OCI-LY7 (cell line): Measurements from ENCODE around the gene SH3RF3. TPM values are rescaled to one million over a fixed set of nuclear protein-coding genes. Genes with fewer than 3 reads are reported as not detected.

ENCODE experiments used
- BruUV-seq: library from RNA; stranded (reverse); fragments of 400-500 nt; replicated peaks from 2 replicates; lab custom pipeline; 2021; lab: Mats Ljungman, UMichigan
- CTCF ChIA-PET: fragments of 300-600 bp; sonication (Branson Sonifier 250); formaldehyde crosslinking; loops from one replicate; lab custom pipeline; 2022; ENCODE audit warnings: antibody characterized with exemption; ENCODE audit not compliant: unreplicated experiment; lab: Charles Lee
- POLR2A ChIA-PET: fragments of 300-600 bp; sonication (Branson Sonifier 250); formaldehyde crosslinking; loops from one replicate; lab custom pipeline; 2022; ENCODE audit warnings: antibody characterized with exemption; lab: Charles Lee
- DNase-seq: peaks from one replicate; pipeline ENCODE4 v3.0.0-alpha.2; 2015; ENCODE audit warnings: low spot score
- H2AFZ ChIP-seq: fragments of 200-600 bp; sonication (generic), shearing (Covaris generic); 2 replicates; pipeline ENCODE4 v1.6.1; 2014; ENCODE audit warnings: mild to moderate bottlenecking, antibody characterized with exemption, low read length, moderate library complexity
- H3K27ac ChIP-seq: fragments of 200-600 bp; sonication (generic); 2 replicates; pipeline ENCODE4 v1.5.1; 2014; ENCODE audit warnings: mixed run types, low read depth, mild to moderate bottlenecking, moderate library complexity, low read length, inconsistent platforms; ENCODE audit not compliant: poor library complexity, severe bottlenecking
- H3K36me3 ChIP-seq: fragments of 200-600 bp; sonication (generic); 2 replicates; pipeline ENCODE4 v1.6.1; 2014; ENCODE audit warnings: mild to moderate bottlenecking, antibody characterized with exemption, low read length, moderate library complexity, mixed read lengths; ENCODE audit not compliant: insufficient read depth
- H3K4me1 ChIP-seq: fragments of 200-600 bp; sonication (generic); 2 replicates; pipeline ENCODE4 v1.5.1; 2014; ENCODE audit warnings: mild to moderate bottlenecking, low read length; ENCODE audit not compliant: insufficient read depth, poor library complexity, severe bottlenecking
- H3K4me2 ChIP-seq: fragments of 200-600 bp; sonication (generic); 2 replicates; pipeline ENCODE4 v1.6.1; 2014; ENCODE audit warnings: mild to moderate bottlenecking, low read length
- H3K4me3 ChIP-seq: fragments of 200-600 bp; sonication (generic); 2 replicates; pipeline ENCODE4 v1.5.1; 2014; ENCODE audit warnings: mild to moderate bottlenecking, low read depth, low read length; ENCODE audit not compliant: poor library complexity, severe bottlenecking
- H3K79me2 ChIP-seq: fragments of 200-600 bp; sonication (generic); 2 replicates; pipeline ENCODE4 v1.6.1; 2016; ENCODE audit warnings: low read depth, mild to moderate bottlenecking, low read length, moderate library complexity, mixed read lengths; ENCODE audit not compliant: insufficient read depth
- H3K9me2 ChIP-seq: fragments of 200-600 bp; sonication (generic); 2 replicates; pipeline ENCODE4 v1.6.1; 2016; ENCODE audit warnings: mild to moderate bottlenecking, low read length, mixed read lengths; ENCODE audit not compliant: insufficient read depth
- H3K9me3 ChIP-seq: fragments of 200-600 bp; sonication (generic); 2 replicates; pipeline ENCODE4 v1.6.1; 2014; ENCODE audit warnings: mild to moderate bottlenecking, mixed run types, low read length, mixed read lengths
- H4K20me1 ChIP-seq: fragments of 200-600 bp; sonication (generic); 2 replicates; pipeline ENCODE4 v1.6.1; 2014; ENCODE audit warnings: mild to moderate bottlenecking, antibody characterized with exemption, low read length, moderate library complexity, mixed read lengths; ENCODE audit not compliant: insufficient read depth
- EZH2phosphoT487 ChIP-seq: fragments of 200-600 bp; sonication (generic); IDR thresholded peaks from 2 replicates; pipeline ENCODE4 v1.6.1; 2018; ENCODE audit warnings: low read depth, borderline replicate concordance, mild to moderate bottlenecking, mixed run types, antibody characterized with exemption, low read length, moderate library complexity, mixed read lengths
- intact Hi-C: fragments of 100-400 bp; cut with micrococcal nuclease; formaldehyde crosslinking; loops from one replicate; pipeline ENCODE4 v1.10.0; 2022; ENCODE audit not compliant: unreplicated experiment
- total RNA-seq, 2 experiments: library from RNA; depleted of rRNA in 1 of 2; stranded (reverse); fragments of >200 nt in 1 of 2; shearing (Covaris generic) in 1 of 2; gene quantifications; 2 replicates each; pipeline ENCODE4 v1.2.3, GENCODE V29; 2014 to 2022
- TF ChIP-seq, protein P1 (sequence below): fragments of 200-600 bp; sonication (generic); conservative IDR thresholded peaks from 2 replicates; pipeline ENCODE4 v1.5.1; 2014; ENCODE audit warnings: mild to moderate bottlenecking, antibody characterized with exemption, low read length, moderate library complexity, mixed read lengths

SH3RF3 gene
- total RNA-seq, 2 experiments from 2014 or later = not detected

GRCh38 chr2:109421101-109421500 is 292.1 kb downstream of the SH3RF3 start:
- no TSS peak for BruUV-seq
- no peaks in the 10 kb centered on the region for H3K79me2 ChIP-seq
- no peak overlapping the region for H3K4me2 ChIP-seq
- H3K9me3 ChIP-seq = no peaks in the 10 kb centered on the region
- no peak overlapping the region for H3K4me3 ChIP-seq
- POLR2A ChIA-PET = no interaction called here
- TF ChIP-seq, protein P1, sequence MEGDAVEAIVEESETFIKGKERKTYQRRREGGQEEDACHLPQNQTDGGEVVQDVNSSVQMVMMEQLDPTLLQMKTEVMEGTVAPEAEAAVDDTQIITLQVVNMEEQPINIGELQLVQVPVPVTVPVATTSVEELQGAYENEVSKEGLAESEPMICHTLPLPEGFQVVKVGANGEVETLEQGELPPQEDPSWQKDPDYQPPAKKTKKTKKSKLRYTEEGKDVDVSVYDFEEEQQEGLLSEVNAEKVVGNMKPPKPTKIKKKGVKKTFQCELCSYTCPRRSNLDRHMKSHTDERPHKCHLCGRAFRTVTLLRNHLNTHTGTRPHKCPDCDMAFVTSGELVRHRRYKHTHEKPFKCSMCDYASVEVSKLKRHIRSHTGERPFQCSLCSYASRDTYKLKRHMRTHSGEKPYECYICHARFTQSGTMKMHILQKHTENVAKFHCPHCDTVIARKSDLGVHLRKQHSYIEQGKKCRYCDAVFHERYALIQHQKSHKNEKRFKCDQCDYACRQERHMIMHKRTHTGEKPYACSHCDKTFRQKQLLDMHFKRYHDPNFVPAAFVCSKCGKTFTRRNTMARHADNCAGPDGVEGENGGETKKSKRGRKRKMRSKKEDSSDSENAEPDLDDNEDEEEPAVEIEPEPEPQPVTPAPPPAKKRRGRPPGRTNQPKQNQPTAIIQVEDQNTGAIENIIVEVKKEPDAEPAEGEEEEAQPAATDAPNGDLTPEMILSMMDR = no peak
- no peak for TF ChIP-seq EZH2phosphoT487
- DNase-seq = no peak
- no peaks in the 10 kb centered on the region for H3K4me1 ChIP-seq
- no peak overlapping the region for H2AFZ ChIP-seq
- H3K27ac ChIP-seq = no peak overlapping the region
- intact Hi-C loops = no loop called here
- H4K20me1 ChIP-seq = no peaks in the 10 kb centered on the region
- no peaks in the 10 kb centered on the region for H3K9me2 ChIP-seq
- H3K36me3 ChIP-seq = no peaks in the 10 kb centered on the region
- CTCF ChIA-PET = no interaction called here

- no peak overlapping the region for H2AFZ ChIP-seq
- H3K79me2 ChIP-seq = no peaks in the 10 kb centered on the region
- ChIA-PET CTCF (no interaction called here), POLR2A (no interaction called here)
- no peak for DNase-seq
- H3K9me3 ChIP-seq = no peaks in the 10 kb centered on the region
- no TSS peak for BruUV-seq
- no peak overlapping the region for H3K4me2 ChIP-seq
- H3K27ac ChIP-seq = no peak overlapping the region
- TF ChIP-seq, protein P1 = no peak
- TF ChIP-seq EZH2phosphoT487 = no peak
- H3K9me2 ChIP-seq = no peaks in the 10 kb centered on the region
- intact Hi-C loops = no loop called here
- no peak overlapping the region for H3K4me3 ChIP-seq
- H4K20me1 ChIP-seq = no peaks in the 10 kb centered on the region
- no peaks in the 10 kb centered on the region for H3K4me1 ChIP-seq
- no peaks in the 10 kb centered on the region for H3K36me3 ChIP-seq
Measured at GRCh38 chr2:109421642-109422041, 292.6 kb downstream of the SH3RF3 start.

DNA sequence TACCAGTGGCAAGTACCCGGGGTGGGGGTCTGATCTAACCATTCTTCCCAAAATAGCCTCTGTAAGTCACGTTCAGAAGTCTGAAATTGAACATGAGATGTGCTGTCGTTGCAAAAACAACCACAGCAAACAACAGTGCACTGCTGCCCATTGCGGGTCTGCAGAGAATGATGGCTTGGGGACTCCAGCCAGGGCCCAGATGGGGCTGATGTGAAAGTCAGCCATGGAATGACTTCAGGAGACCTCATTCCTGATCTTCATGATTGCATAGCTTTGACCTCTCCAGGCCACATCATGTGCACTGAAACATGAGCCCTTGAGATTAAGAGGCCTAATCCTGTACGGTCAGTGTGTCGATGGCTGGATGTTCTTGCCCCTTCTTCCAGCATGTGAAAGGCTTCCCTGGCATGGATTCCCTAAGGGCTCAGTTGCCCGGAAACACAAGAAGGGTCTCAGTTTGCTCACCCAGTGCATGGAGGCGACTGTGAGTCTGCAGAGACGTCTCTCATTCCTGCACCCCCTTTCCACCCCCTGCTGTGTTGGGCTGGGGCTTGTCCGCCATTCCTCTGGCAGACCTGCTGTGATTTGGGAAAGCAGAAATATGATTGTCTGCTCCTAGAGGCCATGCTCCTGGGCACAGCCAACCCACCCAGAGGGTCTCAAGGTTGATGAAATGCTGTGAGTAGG is 293.2 kb downstream of the SH3RF3 start:
- no TSS peak for BruUV-seq

More for the DNA sequence above, 293.2 kb downstream of the SH3RF3 start:
- Histone ChIP-seq H3K4me3 (no peak overlapping the region), H3K4me2 (no peak overlapping the region), H3K27ac (no peak overlapping the region), H3K4me1 (no peaks in the 10 kb centered on the region), H4K20me1 (no peaks in the 10 kb centered on the region), H3K36me3 (no peaks in the 10 kb centered on the region), H2AFZ (no peak overlapping the region), H3K9me2 (no peaks in the 10 kb centered on the region), H3K79me2 (no peaks in the 10 kb centered on the region), H3K9me3 (no peaks in the 10 kb centered on the region)
- ChIA-PET CTCF (no interaction called here), POLR2A (no interaction called here)
- intact Hi-C loops = no loop called here
- DNase-seq = no peak
- TF ChIP-seq EZH2phosphoT487 = no peak
- TF ChIP-seq, protein P1 = no peak
